ENCODE measurements around the gene SLC39A12.

DNA sequence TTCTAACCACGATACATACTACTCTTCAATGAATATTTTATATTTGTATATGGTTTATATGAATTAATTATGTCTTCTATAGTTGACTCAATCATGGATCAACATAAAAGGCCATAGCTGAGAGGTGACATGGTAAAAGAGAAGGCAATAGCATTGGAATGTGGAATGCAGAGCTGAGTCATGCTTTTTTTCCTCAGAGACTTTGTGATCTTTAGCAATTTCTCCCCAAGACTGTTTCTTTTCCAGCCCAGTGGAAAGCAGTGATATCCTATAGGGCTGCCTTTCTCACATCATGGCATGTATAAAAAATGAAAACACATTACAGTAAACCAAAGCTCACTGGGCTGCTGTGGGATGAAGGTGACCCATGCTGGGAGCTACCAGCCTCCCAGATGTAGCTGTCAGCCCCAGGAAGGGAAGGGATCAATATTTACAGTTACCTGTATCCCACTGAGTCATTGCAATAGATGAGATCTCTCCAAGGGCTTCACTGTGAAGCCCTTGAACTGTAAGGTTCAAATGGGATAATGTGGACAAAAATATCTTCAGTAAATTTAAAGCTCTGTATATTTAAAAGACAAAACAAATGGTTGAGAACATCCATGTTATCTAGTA, 30.2 kb downstream of the SLC39A12 start:
- TF ChIP-seq RARB (CRISPR knock-in tag; IDR thresholded peaks at IDR 0.05) (no peak), ZFP3 (CRISPR knock-in tag; IDR thresholded peaks at IDR 0.05) (no peak), GLIS3 (CRISPR knock-in tag; IDR thresholded peaks at IDR 0.05) (no peak), ZNF70 (CRISPR knock-in tag; IDR thresholded peaks at IDR 0.05) (no peak), ZC3H10 (CRISPR knock-in tag; IDR thresholded peaks at IDR 0.05) (no peak), ISL1 (CRISPR knock-in tag; IDR thresholded peaks at IDR 0.05) (peak; percentile 48; the same call in 1 of the 2 replicates), SNAI2 (CRISPR knock-in tag; IDR thresholded peaks at IDR 0.05) (no peak), ZNF8 (CRISPR knock-in tag; IDR thresholded peaks at IDR 0.05) (no peak), ESRRG (CRISPR knock-in tag; IDR thresholded peaks at IDR 0.05) (no peak), ZFP30 (CRISPR knock-in tag; IDR thresholded peaks at IDR 0.05) (no peak)
- TF ChIP-seq, protein P1, sequence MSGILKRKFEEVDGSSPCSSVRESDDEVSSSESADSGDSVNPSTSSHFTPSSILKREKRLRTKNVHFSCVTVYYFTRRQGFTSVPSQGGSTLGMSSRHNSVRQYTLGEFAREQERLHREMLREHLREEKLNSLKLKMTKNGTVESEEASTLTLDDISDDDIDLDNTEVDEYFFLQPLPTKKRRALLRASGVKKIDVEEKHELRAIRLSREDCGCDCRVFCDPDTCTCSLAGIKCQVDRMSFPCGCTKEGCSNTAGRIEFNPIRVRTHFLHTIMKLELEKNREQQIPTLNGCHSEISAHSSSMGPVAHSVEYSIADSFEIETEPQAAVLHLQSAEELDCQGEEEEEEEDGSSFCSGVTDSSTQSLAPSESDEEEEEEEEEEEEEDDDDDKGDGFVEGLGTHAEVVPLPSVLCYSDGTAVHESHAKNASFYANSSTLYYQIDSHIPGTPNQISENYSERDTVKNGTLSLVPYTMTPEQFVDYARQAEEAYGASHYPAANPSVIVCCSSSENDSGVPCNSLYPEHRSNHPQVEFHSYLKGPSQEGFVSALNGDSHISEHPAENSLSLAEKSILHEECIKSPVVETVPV (CRISPR knock-in tag; IDR thresholded peaks at IDR 0.05), result no peak
- TF ChIP-seq, protein P2, sequence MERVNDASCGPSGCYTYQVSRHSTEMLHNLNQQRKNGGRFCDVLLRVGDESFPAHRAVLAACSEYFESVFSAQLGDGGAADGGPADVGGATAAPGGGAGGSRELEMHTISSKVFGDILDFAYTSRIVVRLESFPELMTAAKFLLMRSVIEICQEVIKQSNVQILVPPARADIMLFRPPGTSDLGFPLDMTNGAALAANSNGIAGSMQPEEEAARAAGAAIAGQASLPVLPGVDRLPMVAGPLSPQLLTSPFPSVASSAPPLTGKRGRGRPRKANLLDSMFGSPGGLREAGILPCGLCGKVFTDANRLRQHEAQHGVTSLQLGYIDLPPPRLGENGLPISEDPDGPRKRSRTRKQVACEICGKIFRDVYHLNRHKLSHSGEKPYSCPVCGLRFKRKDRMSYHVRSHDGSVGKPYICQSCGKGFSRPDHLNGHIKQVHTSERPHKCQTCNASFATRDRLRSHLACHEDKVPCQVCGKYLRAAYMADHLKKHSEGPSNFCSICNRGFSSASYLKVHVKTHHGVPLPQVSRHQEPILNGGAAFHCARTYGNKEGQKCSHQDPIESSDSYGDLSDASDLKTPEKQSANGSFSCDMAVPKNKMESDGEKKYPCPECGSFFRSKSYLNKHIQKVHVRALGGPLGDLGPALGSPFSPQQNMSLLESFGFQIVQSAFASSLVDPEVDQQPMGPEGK (CRISPR knock-in tag; IDR thresholded peaks at IDR 0.05; ENCODE audit: borderline replicate concordance), result peak; percentile 12; the same call in 1 of the 2 replicates
